Activated CD4-positive, alpha-beta T cell treated with anti-CD3 and anti-CD28 coated beads, Interleukin-10, Interleukin-2, amounts not matched to agents 100 ng/mL and 50 ng/mL, durations not matched to agents 16 hours and 8 hours (primary cell): ENCODE data around the gene HIC1.

Source experiments
- DNase-seq: peaks from one replicate; pipeline ENCODE4 v3.0.0-alpha.2; 2020

The HIC1 gene

GRCh38 chr17:2048805-2049204, 6.1 kb upstream of the HIC1 start:
- no peak for DNase-seq

- peak; percentile 85 for DNase-seq
These were observed 5.3 kb upstream of the HIC1 start for GRCh38 chr17:2049333-2050299.

GRCh38 chr17:2050300-2051060, 4.4 kb upstream of the HIC1 start:
- peak; percentile 55 for DNase-seq

- DNase-seq: no peak
These were observed 3.6 kb upstream of the HIC1 start for GRCh38 chr17:2051061-2051932.

GRCh38 chr17:2051933-2052559, 2.9 kb upstream of the HIC1 start:
- no peak for DNase-seq

- peak; percentile 66 for DNase-seq
These were observed 1.3 kb upstream of the HIC1 start for GRCh38 chr17:2053380-2054261.

- DNase-seq: no peak
These were observed 716 bp upstream of the HIC1 start for GRCh38 chr17:2054262-2054511.

GRCh38 chr17:2055292-2056205, 646 bp downstream of the HIC1 start:
- no peak for DNase-seq

GRCh38 chr17:2056206-2057174, 1.6 kb downstream of the HIC1 start:
- peak; percentile 51 for DNase-seq

GRCh38 chr17:2057175-2057759, 2.4 kb downstream of the HIC1 start:
- no peak for DNase-seq

GRCh38 chr17:2057760-2058585, 3.1 kb downstream of the HIC1 start:
- DNase-seq: no peak

- DNase-seq: peak; percentile 71
These were observed 4.0 kb downstream of the HIC1 start for GRCh38 chr17:2058586-2059546.

- no peak for DNase-seq
These were observed 4.9 kb downstream of the HIC1 start for GRCh38 chr17:2059547-2060384.

- no peak for DNase-seq
These were observed 5.4 kb downstream of the HIC1 start for GRCh38 chr17:2060385-2060658.

- no peak for DNase-seq
These were observed 6.0 kb downstream of the HIC1 start for GRCh38 chr17:2060681-2061440.
